ENCODE data around the gene CLEC19A. TPM values are rescaled to one million over a fixed set of nuclear protein-coding genes. Genes with fewer than 3 reads are reported as not detected.

The CLEC19A gene
- total RNA-seq, 1 donor from 2014 or later, result 1.9 TPM

DNA sequence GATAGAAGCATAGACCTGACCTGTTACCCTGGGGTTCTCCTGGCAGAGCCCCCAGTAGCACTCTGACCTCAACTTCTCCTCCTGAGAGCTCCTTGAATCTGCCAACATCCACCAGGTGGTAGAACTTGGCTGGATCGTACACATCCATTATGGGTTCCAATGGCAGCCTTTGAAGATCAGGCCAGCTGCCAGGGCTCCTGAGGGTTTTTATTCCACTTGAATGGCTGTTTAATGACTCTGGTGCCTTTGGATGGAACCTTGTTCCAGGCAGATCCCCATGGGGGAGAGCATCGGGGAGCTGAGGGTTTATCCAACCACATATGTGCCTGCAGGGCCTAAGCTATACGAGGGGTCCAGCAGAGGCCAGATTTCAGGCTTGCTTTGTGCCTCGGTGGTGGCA lies 47.1 kb upstream of the CLEC19A start:
- H4K20me1 ChIP-seq (ENCODE audit: low read depth), result no peaks in the 10 kb centered on the region
- H3K36me3 Mint-ChIP-seq, result peaks cover 36% of the 10 kb centered on the region
- H3K4me2 ChIP-seq, result no peak overlapping the region
- no peaks in the 10 kb centered on the region for H3K27me3 ChIP-seq
- no peak for DNase-seq (ENCODE audit: low spot score)
- peaks cover 29% of the 10 kb centered on the region for H3K9me3 Mint-ChIP-seq
- no peak overlapping the region for H3K9ac ChIP-seq
- H3K27ac ChIP-seq, result no peak overlapping the region
- no peak overlapping the region for H2AFZ ChIP-seq (replicated peaks)
- no peaks in the 10 kb centered on the region for H3K79me2 ChIP-seq (ENCODE audit: low read depth)
- no peak overlapping the region for H3K27ac Mint-ChIP-seq
- H3F3A ChIP-seq (ENCODE audit: low read depth), result no peaks in the 10 kb centered on the region
- no peaks in the 10 kb centered on the region for H3K4me1 ChIP-seq
- H3K36me3 ChIP-seq, result no peaks in the 10 kb centered on the region
- no peaks in the 10 kb centered on the region for H3K27me3 Mint-ChIP-seq (ENCODE audit: insufficient read depth, low read depth)
- H3K4me1 Mint-ChIP-seq, result peaks cover 2% of the 10 kb centered on the region
- H3K9me3 ChIP-seq (ENCODE audit: low read depth), result peaks cover 9% of the 10 kb centered on the region
- no peak overlapping the region for H3K4me3 Mint-ChIP-seq
- TF ChIP-seq EZH2phosphoT487 (IDR thresholded peaks at IDR 0.05) (no peak), EZH2 (IDR thresholded peaks at IDR 0.05) (no peak)
- TF ChIP-seq, protein P1, sequence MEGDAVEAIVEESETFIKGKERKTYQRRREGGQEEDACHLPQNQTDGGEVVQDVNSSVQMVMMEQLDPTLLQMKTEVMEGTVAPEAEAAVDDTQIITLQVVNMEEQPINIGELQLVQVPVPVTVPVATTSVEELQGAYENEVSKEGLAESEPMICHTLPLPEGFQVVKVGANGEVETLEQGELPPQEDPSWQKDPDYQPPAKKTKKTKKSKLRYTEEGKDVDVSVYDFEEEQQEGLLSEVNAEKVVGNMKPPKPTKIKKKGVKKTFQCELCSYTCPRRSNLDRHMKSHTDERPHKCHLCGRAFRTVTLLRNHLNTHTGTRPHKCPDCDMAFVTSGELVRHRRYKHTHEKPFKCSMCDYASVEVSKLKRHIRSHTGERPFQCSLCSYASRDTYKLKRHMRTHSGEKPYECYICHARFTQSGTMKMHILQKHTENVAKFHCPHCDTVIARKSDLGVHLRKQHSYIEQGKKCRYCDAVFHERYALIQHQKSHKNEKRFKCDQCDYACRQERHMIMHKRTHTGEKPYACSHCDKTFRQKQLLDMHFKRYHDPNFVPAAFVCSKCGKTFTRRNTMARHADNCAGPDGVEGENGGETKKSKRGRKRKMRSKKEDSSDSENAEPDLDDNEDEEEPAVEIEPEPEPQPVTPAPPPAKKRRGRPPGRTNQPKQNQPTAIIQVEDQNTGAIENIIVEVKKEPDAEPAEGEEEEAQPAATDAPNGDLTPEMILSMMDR (IDR thresholded peaks at IDR 0.05), result no peak
- no peak overlapping the region for H3K4me3 ChIP-seq

DNA sequence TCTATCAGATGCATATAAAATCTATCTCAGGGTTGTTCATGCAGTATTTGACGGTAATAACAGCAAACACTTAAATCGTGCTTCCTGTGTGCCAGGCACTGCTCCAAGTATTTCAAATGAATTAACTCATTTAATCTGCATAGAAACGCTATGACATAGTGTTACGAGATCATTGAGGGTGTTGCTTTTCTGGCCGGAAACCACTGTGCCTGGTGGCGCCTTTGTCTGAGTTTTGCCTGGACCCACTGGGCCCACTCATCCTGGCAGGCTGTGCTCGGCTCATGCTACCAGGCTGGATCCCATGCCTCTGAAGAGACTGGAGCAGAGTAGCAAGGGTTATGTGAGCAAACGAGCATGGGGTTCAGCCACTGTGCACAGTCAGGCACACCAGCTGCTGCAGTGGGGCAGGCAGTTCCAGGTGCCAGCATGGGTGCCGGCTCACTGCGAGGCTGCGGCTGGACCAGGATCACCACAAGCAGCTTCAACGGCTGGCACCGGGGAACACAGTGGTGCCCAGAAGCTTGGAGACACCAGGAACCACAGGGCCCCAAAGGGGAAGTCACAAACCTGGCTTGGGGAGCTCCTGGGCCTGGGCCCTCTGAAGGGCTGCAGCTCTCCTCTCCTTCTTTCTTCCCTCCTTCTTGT lies 45.9 kb upstream of the CLEC19A start:
- Histone ChIP-seq H3K36me3 (no peaks in the 10 kb centered on the region), H3K4me3 (no peak overlapping the region), H3K9me3 (ENCODE audit: low read depth) (peaks cover 9% of the 10 kb centered on the region), H3K27ac (no peak overlapping the region), H3K4me1 (no peaks in the 10 kb centered on the region), H3K27me3 (no peaks in the 10 kb centered on the region), H3K9ac (no peak overlapping the region), H4K20me1 (ENCODE audit: low read depth) (no peaks in the 10 kb centered on the region), H3F3A (ENCODE audit: low read depth) (no peaks in the 10 kb centered on the region), H3K79me2 (ENCODE audit: low read depth) (no peaks in the 10 kb centered on the region), H2AFZ (replicated peaks) (no peak overlapping the region), H3K4me2 (no peak overlapping the region)
- H3K4me1 Mint-ChIP-seq, result peaks cover 2% of the 10 kb centered on the region
- peaks cover 27% of the 10 kb centered on the region for H3K9me3 Mint-ChIP-seq
- DNase-seq (ENCODE audit: low spot score), result no peak
- no peaks in the 10 kb centered on the region for H3K27me3 Mint-ChIP-seq (ENCODE audit: insufficient read depth, low read depth)
- peaks cover 38% of the 10 kb centered on the region for H3K36me3 Mint-ChIP-seq
- TF ChIP-seq EZH2 (IDR thresholded peaks at IDR 0.05), result no peak
- TF ChIP-seq, protein P1 (IDR thresholded peaks at IDR 0.05), result no peak
- TF ChIP-seq EZH2phosphoT487 (IDR thresholded peaks at IDR 0.05), result no peak
- peak overlapping the region; percentile 96 for H3K27ac Mint-ChIP-seq
- H3K4me3 Mint-ChIP-seq, result no peak overlapping the region

DNA sequence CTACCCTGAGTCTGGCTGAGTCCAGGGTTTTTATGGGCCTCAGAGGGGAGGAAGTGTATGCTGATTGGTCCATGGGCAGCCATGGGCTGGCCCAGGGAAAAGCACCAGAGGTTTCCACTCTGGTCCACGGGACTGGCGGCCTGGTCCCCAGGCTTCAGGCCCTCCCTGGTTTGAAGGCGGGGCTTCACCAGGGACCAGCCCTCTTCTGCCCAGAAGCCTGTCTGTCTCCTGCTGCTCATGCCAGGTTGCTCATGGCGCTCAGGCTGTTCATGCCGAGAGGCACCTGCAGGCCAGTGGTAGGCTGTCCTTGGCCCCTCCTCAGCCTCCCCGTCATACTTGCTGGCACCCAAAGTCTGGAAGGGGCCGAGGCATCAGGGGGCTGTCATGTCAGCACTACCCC lies 45.0 kb upstream of the CLEC19A start:
- Mint-ChIP-seq H3K4me3 (no peak overlapping the region), H3K36me3 (peaks cover 32% of the 10 kb centered on the region), H3K9me3 (peaks cover 18% of the 10 kb centered on the region), H3K4me1 (peaks cover 2% of the 10 kb centered on the region), H3K27me3 (ENCODE audit: insufficient read depth, low read depth) (peaks cover 1% of the 10 kb centered on the region), H3K27ac (no peak overlapping the region)
- DNase-seq (ENCODE audit: low spot score), result no peak
- Histone ChIP-seq H3K27me3 (no peaks in the 10 kb centered on the region), H3K36me3 (no peaks in the 10 kb centered on the region), H3K4me3 (no peak overlapping the region), H3K4me2 (no peak overlapping the region), H3K9ac (no peak overlapping the region), H4K20me1 (ENCODE audit: low read depth) (no peaks in the 10 kb centered on the region), H3F3A (ENCODE audit: low read depth) (no peaks in the 10 kb centered on the region), H3K79me2 (ENCODE audit: low read depth) (no peaks in the 10 kb centered on the region), H2AFZ (replicated peaks) (no peak overlapping the region), H3K27ac (no peak overlapping the region), H3K9me3 (ENCODE audit: low read depth) (peaks cover 6% of the 10 kb centered on the region), H3K4me1 (no peaks in the 10 kb centered on the region)
- TF ChIP-seq EZH2phosphoT487 (IDR thresholded peaks at IDR 0.05) (no peak), EZH2 (IDR thresholded peaks at IDR 0.05) (no peak)
- TF ChIP-seq, protein P1 (IDR thresholded peaks at IDR 0.05), result no peak
